IMR-90 (cell line): ENCODE results near the gene ATP9B. TPM values are rescaled to one million over a fixed set of nuclear protein-coding genes. Genes with fewer than 3 reads are reported as not detected.
A peak's percentile ranks its signal among the peaks of the same experiment; 100 is the strongest.

Experiments
- ATAC-seq: fragments of 200-7000 bp; cut with Tn5 transposase; 2 replicates; pipeline ENCODE4 v1.9.1; 2020; ENCODE audit warnings: low read depth, mild to moderate bottlenecking, moderate library complexity
- BruUV-seq: library from RNA; stranded (reverse); fragments of 400-500 nt; replicated peaks from 2 replicates; lab custom pipeline; 2021; lab: Mats Ljungman, UMichigan
- CTCF ChIA-PET: fragments of 300-600 bp; formaldehyde crosslinking; extraction: SDS; loops from one replicate; lab custom pipeline; 2021; ENCODE audit warnings: antibody characterized with exemption; lab: Yijun Ruan, JAX
- POLR2A ChIA-PET: fragments of 300-600 bp; sonication (Branson Sonifier 250); formaldehyde crosslinking; loops from one replicate; lab custom pipeline; 2022; ENCODE audit warnings: antibody characterized with exemption; ENCODE audit not compliant: unreplicated experiment; lab: Charles Lee
- DNase-seq: peaks from one replicate; pipeline ENCODE4 v3.0.0; 2013
- H2AFZ ChIP-seq: replicated peaks from 2 replicates; pipeline ENCODE3; 2013; ENCODE audit warnings: low read length, mild to moderate bottlenecking; ENCODE audit not compliant: poor library complexity
- H2AK5ac ChIP-seq: 2 replicates; pipeline ENCODE4 v1.6.1; 2013; ENCODE audit warnings: low read depth, low read length, inconsistent platforms
- H2AK9ac ChIP-seq: replicated peaks from 2 replicates; pipeline ENCODE3; 2013; ENCODE audit warnings: mild to moderate bottlenecking, low read depth, low read length, moderate library complexity; ENCODE audit not compliant: poor library complexity
- H2BK120ac ChIP-seq: 2 replicates; pipeline ENCODE4 v1.6.1; 2013; ENCODE audit warnings: low read depth, low read length, inconsistent platforms
- H2BK15ac ChIP-seq: 3 replicates; pipeline ENCODE4 v1.6.1; 2013; ENCODE audit warnings: low read depth, low read length, inconsistent platforms
- H2BK20ac ChIP-seq: 2 replicates; pipeline ENCODE4 v1.6.1; 2013; ENCODE audit warnings: low read depth, mild to moderate bottlenecking, inconsistent platforms, low read length, moderate library complexity
- H2BK5ac ChIP-seq: 2 replicates; pipeline ENCODE4 v1.6.1; 2013; ENCODE audit warnings: mild to moderate bottlenecking, low read depth, low read length, inconsistent platforms; ENCODE audit not compliant: poor library complexity, severe bottlenecking
- H3K14ac ChIP-seq: replicated peaks from 2 replicates; pipeline ENCODE4 v1.6.1; 2013; ENCODE audit warnings: low read depth, low read length, inconsistent platforms
- H3K18ac ChIP-seq: 2 replicates; pipeline ENCODE4 v1.6.1; 2013; ENCODE audit warnings: low read depth, low read length, control low read depth
- H3K23ac ChIP-seq: 2 replicates; pipeline ENCODE4 v1.6.1; 2013; ENCODE audit warnings: low read depth, low read length, inconsistent platforms
- H3K27ac ChIP-seq: 2 replicates; pipeline ENCODE4 v1.5.1; 2013; ENCODE audit warnings: mild to moderate bottlenecking, control low read depth, low read length; ENCODE audit not compliant: insufficient read depth
- H3K27me3 ChIP-seq: 2 replicates; pipeline ENCODE4 v1.6.1; 2013; ENCODE audit warnings: low read length; ENCODE audit not compliant: control insufficient read depth, insufficient read depth
- H3K36me3 ChIP-seq: 2 replicates; pipeline ENCODE4 v1.6.1; 2013; ENCODE audit warnings: low read length, mixed read lengths; ENCODE audit not compliant: control insufficient read depth, insufficient read depth
- H3K4ac ChIP-seq: 2 replicates; pipeline ENCODE4 v1.6.1; 2013; ENCODE audit warnings: low read depth, low read length, inconsistent platforms
- H3K4me1 ChIP-seq: 2 replicates; pipeline ENCODE4 v1.6.1; 2013; ENCODE audit warnings: low read length, mixed read lengths; ENCODE audit not compliant: control insufficient read depth, insufficient read depth
- H3K4me2 ChIP-seq: 2 replicates; pipeline ENCODE4 v1.6.1; 2013; ENCODE audit warnings: low read depth, mild to moderate bottlenecking, control low read depth, low read length, moderate library complexity
- H3K4me3 ChIP-seq: 2 replicates; pipeline ENCODE4 v1.5.1; 2013; ENCODE audit warnings: low read depth, mild to moderate bottlenecking, control low read depth, low read length, moderate library complexity; ENCODE audit not compliant: insufficient read depth
- H3K56ac ChIP-seq: 2 replicates; pipeline ENCODE4 v1.6.1; 2013; ENCODE audit warnings: low read length, inconsistent platforms; ENCODE audit not compliant: insufficient read depth; ENCODE audit errors: extremely low read depth
- H3K79me1 ChIP-seq, 2 experiments: 2 replicates each; pipeline ENCODE4 v1.6.1; 2013; ENCODE audit warnings: low read length in 2 of 2, inconsistent platforms in 1 of 2, low read depth in 1 of 2
- H3K9ac ChIP-seq: 2 replicates; pipeline ENCODE4 v1.6.1; 2013; ENCODE audit warnings: low read depth, low read length, control low read depth
- H3K9me1 ChIP-seq: 2 replicates; pipeline ENCODE4 v1.6.1; 2013; ENCODE audit warnings: low read length, inconsistent platforms; ENCODE audit not compliant: insufficient read depth
- H3K9me3 ChIP-seq: 2 replicates; pipeline ENCODE4 v1.6.1; 2013; ENCODE audit warnings: low read length; ENCODE audit not compliant: control insufficient read depth, insufficient read depth
- H4K20me1 ChIP-seq: 2 replicates; pipeline ENCODE4 v1.6.1; 2013; ENCODE audit warnings: low read length, inconsistent platforms; ENCODE audit not compliant: insufficient read depth
- H4K5ac ChIP-seq: 2 replicates; pipeline ENCODE4 v1.6.1; 2013; ENCODE audit warnings: mild to moderate bottlenecking, low read depth, low read length, control low read depth
- H4K8ac ChIP-seq, 2 experiments: 2 replicates each; pipeline ENCODE4 v1.6.1; 2013; ENCODE audit warnings: low read depth in 2 of 2, low read length in 2 of 2, control low read depth in 1 of 2, inconsistent platforms in 1 of 2
- H4K91ac ChIP-seq: 2 replicates; pipeline ENCODE4 v1.6.1; 2013; ENCODE audit warnings: low read depth, low read length, inconsistent platforms; ENCODE audit not compliant: insufficient read depth
- BHLHE40 ChIP-seq: fragments of 150-350 bp; IDR thresholded peaks from 2 replicates; pipeline ENCODE4 v1.6.1; 2016; ENCODE audit warnings: mild to moderate bottlenecking, low read depth, low read length
- CEBPB ChIP-seq: IDR thresholded peaks from 2 replicates; pipeline ENCODE4 v1.6.1; 2012; ENCODE audit warnings: low read depth, low read length, improper control_type of control experiment
- CHD1 ChIP-seq: IDR thresholded peaks from 2 replicates; pipeline ENCODE4 v1.6.1; 2012; ENCODE audit warnings: low read depth, low read length, improper control_type of control experiment
- FOS ChIP-seq: fragments of 150-350 bp; IDR thresholded peaks from 2 replicates; pipeline ENCODE4 v1.6.1; 2016; ENCODE audit warnings: low read depth, low read length
- MAFK ChIP-seq: IDR thresholded peaks from 2 replicates; pipeline ENCODE4 v1.6.1; 2012; ENCODE audit warnings: low read depth, low read length, improper control_type of control experiment
- MAZ ChIP-seq: IDR thresholded peaks from 2 replicates; pipeline ENCODE4 v1.6.1; 2012; ENCODE audit warnings: low read depth, mild to moderate bottlenecking, low read length, improper control_type of control experiment, moderate library complexity, borderline replicate concordance
- MXI1 ChIP-seq: IDR thresholded peaks from 2 replicates; pipeline ENCODE4 v1.6.1; 2012; ENCODE audit warnings: low read depth, mild to moderate bottlenecking, low read length, moderate library complexity, borderline replicate concordance
- NFE2L2 ChIP-seq: fragments of 150-350 bp; IDR thresholded peaks from 2 replicates; pipeline ENCODE4 v1.6.1; 2016; ENCODE audit warnings: low read depth, mild to moderate bottlenecking, low read length
- POLR2A ChIP-seq: IDR thresholded peaks from 2 replicates; pipeline ENCODE4 v1.6.1; 2012; ENCODE audit warnings: mild to moderate bottlenecking, low read depth, low read length
- RAD21 ChIP-seq: IDR thresholded peaks from 2 replicates; pipeline ENCODE4 v1.6.1; 2012; ENCODE audit warnings: low read length, improper control_type of control experiment
- RCOR1 ChIP-seq: IDR thresholded peaks from 2 replicates; pipeline ENCODE4 v1.6.1; 2012; ENCODE audit warnings: mild to moderate bottlenecking, low read length, improper control_type of control experiment; ENCODE audit not compliant: insufficient replicate concordance
- RFX5 ChIP-seq: IDR thresholded peaks from 2 replicates; pipeline ENCODE4 v1.8.0; 2012; ENCODE audit warnings: low read depth, mild to moderate bottlenecking, low read length, moderate library complexity
- SMC3 ChIP-seq: fragments of 150-350 bp; IDR thresholded peaks from 2 replicates; pipeline ENCODE4 v1.6.1; 2016; ENCODE audit warnings: low read depth, mild to moderate bottlenecking, antibody characterized with exemption, low read length, moderate library complexity
- WGBS, 2 experiments: methylation state at CpG; one replicate each; pipeline versions ENCODE4 v1.1.5 to v1.1.7; 2013; ENCODE audit warnings: missing lambda C conversion rate in 2 of 2; ENCODE audit not compliant: insufficient read length in 1 of 2; ENCODE audit errors: extremely low coverage in 2 of 2; 5-methylcytosine and 5-hydroxymethylcytosine counted together
- dilution Hi-C: fragments of 300-500 bp; cut with HindIII; formaldehyde crosslinking; loops from one replicate; pipeline ENCODE4 v1.14.3; 2018; ENCODE audit warnings: low sequenced_read_pairs; ENCODE audit not compliant: unreplicated experiment
- in situ Hi-C: fragments of 300-500 bp; cut with MboI; formaldehyde crosslinking; loops from 3 replicates; pipeline ENCODE4 v1.14.3; 2019; ENCODE audit warnings: low sequenced_read_pairs, inconsistent platforms, mixed read lengths
- intact Hi-C: fragments of 100-400 bp; cut with micrococcal nuclease; formaldehyde crosslinking; loops from 2 replicates; pipeline ENCODE4 v1.10.0; 2022
- polyA plus RNA-seq, 3 experiments: library from polyadenylated mRNA; depleted of rRNA; stranded (reverse); fragments of >200 nt; gene quantifications; 2 replicates each; pipeline ENCODE4 v1.2.3, GENCODE V29; 2012; ENCODE audit warnings: low replicate concordance in 1 of 3
- total RNA-seq: library from RNA; depleted of rRNA; stranded (reverse); fragments of >200 nt; gene quantifications from 2 replicates; pipeline ENCODE4 v1.2.3, GENCODE V29; 2012
- TF ChIP-seq, protein P1 (sequence below): fragments of 150-350 bp; IDR thresholded peaks from 2 replicates; pipeline ENCODE4 v1.6.1; 2017; ENCODE audit warnings: mild to moderate bottlenecking, antibody characterized with exemption, low read length, low read depth
- TF ChIP-seq, protein P2 (sequence below): conservative IDR thresholded peaks from 2 replicates; pipeline ENCODE4 v1.5.1; 2012; ENCODE audit warnings: mild to moderate bottlenecking, low read depth, low read length, improper control_type of control experiment
- TF ChIP-seq, protein P3 (sequence below): fragments of 150-350 bp; IDR thresholded peaks from 2 replicates; pipeline ENCODE4 v1.6.1; 2016; ENCODE audit warnings: low read depth, mild to moderate bottlenecking, low read length, moderate library complexity, borderline replicate concordance

Gene ATP9B
- total and polyA plus RNA-seq, 2 of the 4 experiments (the other 2 are of a cell fraction), result 11.0 to 11.5 TPM

DNA sequence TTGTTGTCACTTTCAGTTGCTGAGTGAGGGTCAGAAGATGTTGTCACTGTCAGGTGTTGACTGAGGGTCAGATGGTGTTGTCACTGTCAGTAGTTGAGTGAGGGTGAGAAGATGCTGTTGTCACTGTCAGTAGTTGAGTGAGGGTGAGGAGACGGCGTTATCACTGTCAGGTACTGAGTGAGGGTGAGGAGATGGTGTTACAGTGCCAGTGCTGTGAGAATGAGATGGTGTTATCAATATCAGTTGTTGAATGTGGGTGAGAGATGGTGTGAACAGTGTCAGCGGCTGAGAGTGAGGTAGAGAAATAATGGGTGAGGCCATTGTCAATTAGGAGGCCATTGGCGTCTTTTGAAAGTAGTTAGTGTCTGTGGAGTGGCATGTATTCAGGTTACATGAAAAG lies 1.6 kb upstream of the ATP9B start:
- Histone ChIP-seq H3K9me1 (0 out of 2 replicates have a peak, but pooled peaks cover 5% of the 10 kb centered on the region), H3K9me3 (peaks cover 2% of the 10 kb centered on the region; the same call in 1 of the 2 replicates), H3K18ac (no peak overlapping the region), H2AK5ac (no peak overlapping the region), H3K56ac (no peak overlapping the region), H3K27me3 (no peaks in the 10 kb centered on the region), H2BK20ac (no peak overlapping the region), H2BK15ac (no peak overlapping the region), H3K14ac (no peak overlapping the region), H2BK120ac (no peak overlapping the region), H3K79me1 (peaks cover 7 to 13% of the 10 kb centered on the region in 2 experiments; a peak in 3 of 4 replicates), H2AK9ac (no peak overlapping the region), H3K36me3 (no peaks in the 10 kb centered on the region), H3K27ac (no peak overlapping the region), H2BK5ac (no peak overlapping the region), H4K20me1 (no peaks in the 10 kb centered on the region; the same call in 1 of the 2 replicates), H4K5ac (no peak overlapping the region), H3K9ac (no peak overlapping the region), H3K4me2 (no peak overlapping the region), H3K4me1 (no peaks in the 10 kb centered on the region; the same call in 1 of the 2 replicates), H3K4me3 (no peak overlapping the region), H3K4ac (no peak overlapping the region), H4K91ac (no peak overlapping the region), H2AFZ (peak overlapping the region; percentile 10), H4K8ac (no peak overlapping the region; a peak in 1 of 4 replicates), H3K23ac (no peak overlapping the region)
- ATAC-seq (no peak), DNase-seq (no peak)
- intact Hi-C loops, result no loop called here
- dilution Hi-C loops, result no loop called here
- BruUV-seq, result no TSS peak
- 89% methylated on average over 2 of the region's 4 CpGs; no CpG with 5 or more reads in 1 of the 2 experiments for WGBS, 2 experiments
- no peak for TF ChIP-seq MAZ
- TF ChIP-seq, protein P1, sequence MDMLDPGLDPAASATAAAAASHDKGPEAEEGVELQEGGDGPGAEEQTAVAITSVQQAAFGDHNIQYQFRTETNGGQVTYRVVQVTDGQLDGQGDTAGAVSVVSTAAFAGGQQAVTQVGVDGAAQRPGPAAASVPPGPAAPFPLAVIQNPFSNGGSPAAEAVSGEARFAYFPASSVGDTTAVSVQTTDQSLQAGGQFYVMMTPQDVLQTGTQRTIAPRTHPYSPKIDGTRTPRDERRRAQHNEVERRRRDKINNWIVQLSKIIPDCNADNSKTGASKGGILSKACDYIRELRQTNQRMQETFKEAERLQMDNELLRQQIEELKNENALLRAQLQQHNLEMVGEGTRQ, result no peak
- TF ChIP-seq, protein P2, sequence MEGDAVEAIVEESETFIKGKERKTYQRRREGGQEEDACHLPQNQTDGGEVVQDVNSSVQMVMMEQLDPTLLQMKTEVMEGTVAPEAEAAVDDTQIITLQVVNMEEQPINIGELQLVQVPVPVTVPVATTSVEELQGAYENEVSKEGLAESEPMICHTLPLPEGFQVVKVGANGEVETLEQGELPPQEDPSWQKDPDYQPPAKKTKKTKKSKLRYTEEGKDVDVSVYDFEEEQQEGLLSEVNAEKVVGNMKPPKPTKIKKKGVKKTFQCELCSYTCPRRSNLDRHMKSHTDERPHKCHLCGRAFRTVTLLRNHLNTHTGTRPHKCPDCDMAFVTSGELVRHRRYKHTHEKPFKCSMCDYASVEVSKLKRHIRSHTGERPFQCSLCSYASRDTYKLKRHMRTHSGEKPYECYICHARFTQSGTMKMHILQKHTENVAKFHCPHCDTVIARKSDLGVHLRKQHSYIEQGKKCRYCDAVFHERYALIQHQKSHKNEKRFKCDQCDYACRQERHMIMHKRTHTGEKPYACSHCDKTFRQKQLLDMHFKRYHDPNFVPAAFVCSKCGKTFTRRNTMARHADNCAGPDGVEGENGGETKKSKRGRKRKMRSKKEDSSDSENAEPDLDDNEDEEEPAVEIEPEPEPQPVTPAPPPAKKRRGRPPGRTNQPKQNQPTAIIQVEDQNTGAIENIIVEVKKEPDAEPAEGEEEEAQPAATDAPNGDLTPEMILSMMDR, result no peak
- no peak for TF ChIP-seq NFE2L2
- no peak for TF ChIP-seq SMC3
- no peak for TF ChIP-seq CEBPB
- no peak for TF ChIP-seq RAD21
- TF ChIP-seq RFX5, result no peak
- TF ChIP-seq RCOR1, result no peak
- no peak for TF ChIP-seq FOS
- TF ChIP-seq MXI1, result no peak
- no peak for TF ChIP-seq POLR2A
- no peak for TF ChIP-seq CHD1
- TF ChIP-seq BHLHE40, result no peak
- TF ChIP-seq, protein P3, sequence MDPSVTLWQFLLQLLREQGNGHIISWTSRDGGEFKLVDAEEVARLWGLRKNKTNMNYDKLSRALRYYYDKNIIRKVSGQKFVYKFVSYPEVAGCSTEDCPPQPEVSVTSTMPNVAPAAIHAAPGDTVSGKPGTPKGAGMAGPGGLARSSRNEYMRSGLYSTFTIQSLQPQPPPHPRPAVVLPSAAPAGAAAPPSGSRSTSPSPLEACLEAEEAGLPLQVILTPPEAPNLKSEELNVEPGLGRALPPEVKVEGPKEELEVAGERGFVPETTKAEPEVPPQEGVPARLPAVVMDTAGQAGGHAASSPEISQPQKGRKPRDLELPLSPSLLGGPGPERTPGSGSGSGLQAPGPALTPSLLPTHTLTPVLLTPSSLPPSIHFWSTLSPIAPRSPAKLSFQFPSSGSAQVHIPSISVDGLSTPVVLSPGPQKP, result no peak
- TF ChIP-seq MAFK, result no peak
- ChIA-PET CTCF (no interaction called here), POLR2A (no interaction called here)
- in situ Hi-C loops, result no loop called here
